LNCaP clone FGC (cell line): Measurements from ENCODE around the gene DKK3.

Experiments used
- DNase-seq: peaks from one replicate; pipeline ENCODE4 v3.0.0-alpha.2; 2011; ENCODE audit warnings: low read depth
- H3K4me3 ChIP-seq: 2 replicates; pipeline ENCODE4 v1.5.1; 2011; ENCODE audit warnings: mild to moderate bottlenecking, low read depth, low read length, control low read depth
- CTCF ChIP-seq: IDR thresholded peaks from 2 replicates; pipeline ENCODE4 v1.5.1; 2012; ENCODE audit warnings: mild to moderate bottlenecking; ENCODE audit not compliant: control insufficient read depth, insufficient read depth; ENCODE audit errors: extremely low read depth

The DKK3 gene

GRCh38 chr11:12028303-12028702 is 19.9 kb upstream of the DKK3 start:
- H3K4me3 ChIP-seq = no peak overlapping the region
- no peak for TF ChIP-seq CTCF
- no peak for DNase-seq

- no peak overlapping the region for H3K4me3 ChIP-seq
- TF ChIP-seq CTCF = no peak
- DNase-seq = no peak
These were observed 18.1 kb upstream of the DKK3 start for GRCh38 chr11:12026331-12027211.

GRCh38 chr11:12024254-12024926 is 16.0 kb upstream of the DKK3 start:
- DNase-seq = no peak
- no peak for TF ChIP-seq CTCF

GRCh38 chr11:12023015-12023414 is 14.6 kb upstream of the DKK3 start:
- no peak overlapping the region for H3K4me3 ChIP-seq
- no peak for DNase-seq
- no peak for TF ChIP-seq CTCF

More at GRCh38 chr11:12024254-12024926, 16.0 kb upstream of the DKK3 start:
- no peak overlapping the region for H3K4me3 ChIP-seq

- TF ChIP-seq CTCF = no peak
These were observed 12.1 kb upstream of the DKK3 start for GRCh38 chr11:12020546-12020945.

GRCh38 chr11:12019866-12020416 is 11.5 kb upstream of the DKK3 start:
- no peak overlapping the region for H3K4me3 ChIP-seq
- no peak for TF ChIP-seq CTCF
- DNase-seq = no peak

More at GRCh38 chr11:12020546-12020945, 12.1 kb upstream of the DKK3 start:
- H3K4me3 ChIP-seq = no peak overlapping the region
- no peak for DNase-seq
